CD1c-positive myeloid dendritic cell (primary cell): ENCODE data around the gene CAPN11.
"Not testable (repeated sequence)": the region's sequence is repeated elsewhere in the genome, so short reads cannot be mapped to it uniquely, and the experiment has no call there.

Source experiments
- DNase-seq: peaks from one replicate; pipeline ENCODE4 v3.0.0-alpha.2; 2016; ENCODE audit errors: extremely low spot score

The CAPN11 gene

GRCh38 chr6:44131892-44132291, 26.7 kb upstream of the CAPN11 start:
- DNase-seq, result no peak

- DNase-seq, result no peak
Measured at GRCh38 chr6:44132476-44132875, 26.1 kb upstream of the CAPN11 start.

- DNase-seq, result no peak
Measured at GRCh38 chr6:44133003-44133931, 25.4 kb upstream of the CAPN11 start.

GRCh38 chr6:44133981-44134711, 24.5 kb upstream of the CAPN11 start:
- no peak for DNase-seq

- no peak for DNase-seq
Measured at GRCh38 chr6:44135173-44135758, 23.4 kb upstream of the CAPN11 start.

- DNase-seq, result no peak
Measured at GRCh38 chr6:44135875-44136274, 22.7 kb upstream of the CAPN11 start.

- no peak for DNase-seq
Measured at GRCh38 chr6:44138717-44139350, 19.8 kb upstream of the CAPN11 start.

- no peak for DNase-seq
Measured at GRCh38 chr6:44139351-44139743, 19.3 kb upstream of the CAPN11 start.

GRCh38 chr6:44142835-44143234, 15.8 kb upstream of the CAPN11 start:
- DNase-seq, result no peak

GRCh38 chr6:44143731-44144130, 14.9 kb upstream of the CAPN11 start:
- DNase-seq, result no peak

- DNase-seq, result not testable (repeated sequence)
Measured at GRCh38 chr6:44144536-44144935, 14.1 kb upstream of the CAPN11 start.

- no peak for DNase-seq
Measured at GRCh38 chr6:44145839-44146238, 12.8 kb upstream of the CAPN11 start.

- DNase-seq, result no peak
Measured at GRCh38 chr6:44146685-44147084, 11.9 kb upstream of the CAPN11 start.

GRCh38 chr6:44147256-44147655, 11.4 kb upstream of the CAPN11 start:
- DNase-seq, result no peak

GRCh38 chr6:44148306-44148705, 10.3 kb upstream of the CAPN11 start:
- no peak for DNase-seq

- no peak for DNase-seq
Measured at GRCh38 chr6:44149369-44150012, 9.1 kb upstream of the CAPN11 start.

- no peak for DNase-seq
Measured at GRCh38 chr6:44150317-44150917, 8.2 kb upstream of the CAPN11 start.

- DNase-seq, result peak; percentile 80
Measured at GRCh38 chr6:44151348-44152108, 7.1 kb upstream of the CAPN11 start.

- no peak for DNase-seq
Measured at GRCh38 chr6:44152109-44152461, 6.5 kb upstream of the CAPN11 start.

- no peak for DNase-seq
Measured at GRCh38 chr6:44152533-44152932, 6.1 kb upstream of the CAPN11 start.

- no peak for DNase-seq
Measured at GRCh38 chr6:44154067-44154466, 4.6 kb upstream of the CAPN11 start.
